ENCODE data around the gene DDX41.

- TF ChIP-seq CTCF (IDR thresholded peaks at IDR 0.05; ENCODE audit: extremely low read depth in 1 of 2, insufficient read depth in 1 of 2, low read depth in 1 of 2, low read length in 2 of 2) (no peak), FOS (IDR thresholded peaks at IDR 0.05; ENCODE audit: borderline replicate concordance, insufficient read depth, low read length) (no peak), POLR2A (IDR thresholded peaks at IDR 0.05; ENCODE audit: low read depth, low read length) (no peak), POLR2AphosphoS5 (IDR thresholded peaks at IDR 0.05; ENCODE audit: insufficient read depth, low read depth, low read length) (no peak), EZH2 (IDR thresholded peaks at IDR 0.05; ENCODE audit: borderline replicate concordance, low read depth, low read length, severe bottlenecking) (no peak), JUN (IDR thresholded peaks at IDR 0.05; ENCODE audit: borderline replicate concordance, insufficient read depth, insufficient read length, low read depth) (no peak), MYC (IDR thresholded peaks at IDR 0.05; ENCODE audit: low read depth, low read length) (no peak)
Measured at GRCh38 chr5:177548495-177548894, 31.7 kb upstream of the DDX41 start.

Measured in endothelial cell of umbilical vein (primary cell).